ENCODE results near the gene LRCH4.

LRCH4 gene

GRCh38 chr7:100585511-100586265, at the start of gene LRCH4:
LRCH4 (minus strand) TSS chr7:100586129; CDS start chr7:100586100, 29 bp downstream.
- no peak for FAIRE-seq

GRCh38 chr7:100632951-100633717, 47.2 kb upstream of the LRCH4 start:
- FAIRE-seq: no peak

- no peak for FAIRE-seq
Measured at GRCh38 chr7:100630066-100630465, 44.1 kb upstream of the LRCH4 start.

- FAIRE-seq: no peak
Measured at GRCh38 chr7:100629117-100629716, 43.3 kb upstream of the LRCH4 start.

GRCh38 chr7:100627238-100627549, 41.3 kb upstream of the LRCH4 start:
- no peak for FAIRE-seq

- FAIRE-seq: no peak
Measured at GRCh38 chr7:100626530-100627237, 40.8 kb upstream of the LRCH4 start.

GRCh38 chr7:100626055-100626454, 40.1 kb upstream of the LRCH4 start:
- FAIRE-seq: no peak

- no peak for FAIRE-seq
Measured at GRCh38 chr7:100623951-100624824, 38.3 kb upstream of the LRCH4 start.

GRCh38 chr7:100621554-100621953, 35.6 kb upstream of the LRCH4 start:
- no peak for FAIRE-seq

GRCh38 chr7:100620804-100621203, 34.9 kb upstream of the LRCH4 start:
- FAIRE-seq: no peak

GRCh38 chr7:100620239-100620638, 34.3 kb upstream of the LRCH4 start:
- FAIRE-seq: no peak

GRCh38 chr7:100614308-100614861, 28.5 kb upstream of the LRCH4 start:
- no peak for FAIRE-seq

GRCh38 chr7:100613412-100614175, 27.7 kb upstream of the LRCH4 start:
- no peak for FAIRE-seq

- no peak for FAIRE-seq
Measured at GRCh38 chr7:100612730-100613390, 26.9 kb upstream of the LRCH4 start.

- FAIRE-seq: peak; percentile 99
Measured at GRCh38 chr7:100611983-100612729, 26.2 kb upstream of the LRCH4 start, which contains the start of gene MOSPD3. MOSPD3 (plus strand) TSS chr7:100612540; CDS start chr7:100612792, 252 bp downstream.

- no peak for FAIRE-seq
Measured at GRCh38 chr7:100609958-100610357, 24.0 kb upstream of the LRCH4 start.

- FAIRE-seq: no peak
Measured at GRCh38 chr7:100607111-100607510, 21.2 kb upstream of the LRCH4 start.

GRCh38 chr7:100606313-100606712, 20.4 kb upstream of the LRCH4 start:
- FAIRE-seq: no peak

Measured in islet of Langerhans (tissue), 1 donor.